ENCODE data around the gene SAE1.

GRCh38 chr19:47089767-47090350 is 40.8 kb upstream of the SAE1 start:
- no peak for TF ChIP-seq EP300 (IDR thresholded peaks at IDR 0.05)
- no peak for TF ChIP-seq POLR2AphosphoS5 (IDR thresholded peaks at IDR 0.05)
- no peak for TF ChIP-seq CTCF (IDR thresholded peaks at IDR 0.05)
